Left lung (tissue), 10 donors: ENCODE measurements around the gene LRRC14B. TPM values are rescaled to one million over a fixed set of nuclear protein-coding genes. Genes with fewer than 3 reads are reported as not detected.

ENCODE experiments used
- ATAC-seq: fragments of 200-7000 bp; cut with Tn5 transposase; one replicate; pipeline ENCODE4 v1.9.1; 2020; ENCODE audit warnings: moderate library complexity
- DNase-seq, 4 donors: peaks; one replicate each; pipeline ENCODE4 v3.0.0-alpha.2; 2013 to 2020
- H3K27ac ChIP-seq, 2 donors: fragments of 200-600 bp; sonication (generic) in 1 of 2; one replicate each; pipeline versions ENCODE4 v1.5.0 to v1.8.0; 2020 to 2021
- H3K27me3 ChIP-seq, 2 donors: fragments of 200-600 bp; sonication (generic) in 1 of 2; one replicate each; pipeline versions ENCODE4 v1.5.0 to v1.8.0; 2020 to 2021
- H3K36me3 ChIP-seq, 2 donors: fragments of 200-600 bp; sonication (generic) in 1 of 2; one replicate each; pipeline versions ENCODE4 v1.5.0 to v1.8.0; 2020 to 2021
- H3K4me1 ChIP-seq, 2 donors: fragments of 200-600 bp; one replicate each; pipeline ENCODE4 v1.8.0; 2021
- H3K4me3 ChIP-seq, 2 donors: fragments of 200-600 bp; sonication (generic) in 1 of 2; one replicate each; pipeline versions ENCODE4 v1.5.0 to v1.8.0; 2020 to 2021; ENCODE audit warnings: mild to moderate bottlenecking in 1 of 2
- H3K9me3 ChIP-seq, 2 donors: fragments of 200-600 bp; sonication (generic) in 1 of 2; one replicate each; pipeline versions ENCODE4 v1.5.0 to v1.8.0; 2020 to 2021
- CTCF ChIP-seq, 2 donors: fragments of 200-600 bp; sonication (generic) in 1 of 2; IDR thresholded peaks; one replicate each; pipeline versions ENCODE4 v1.5.0 to v1.8.0; 2021; ENCODE audit warnings: antibody characterized with exemption in 2 of 2
- intact Hi-C, 2 donors: fragments of 100-400 bp; cut with DNase I; formaldehyde crosslinking; loops; one replicate each; pipeline versions ENCODE4 v1.11.2 to v1.14.2; 2022
- polyA plus RNA-seq, 6 donors: library from polyadenylated mRNA; unstranded; fragments of 120-200 nt; gene quantifications; one replicate each; pipeline ENCODE4 v1.2.1, GENCODE V29; 2013; ENCODE audit not compliant: insufficient read length in 6 of 6
- total RNA-seq, 2 donors: library from RNA; stranded (reverse); fragmentation: NEBNext Ultra II Directional; extraction: Animal tissue kit (Norgen Biotek cat#: 25700); gene quantifications; one replicate each; pipeline ENCODE4 v1.2.1, GENCODE V29; 2021
- donor health status: DM: no; HTN: yes; CAD: no.
- donor health status: DM: no; HTN: no; CAD: no.

The LRRC14B gene
- total and polyA plus RNA-seq, 8 donors: 0.08 to 0.14 (median 0.11) TPM; not detected in 3

- H3K27ac ChIP-seq: no peak overlapping the region
- no peak for TF ChIP-seq CTCF (IDR thresholded peaks at IDR 0.05)
- H3K4me3 ChIP-seq: no peak overlapping the region
- H3K9me3 ChIP-seq: peaks cover 0 to 17% of the 10 kb centered on the region in 2 donors
- no peak for ATAC-seq
- H3K36me3 ChIP-seq: no peaks in the 10 kb centered on the region
- no peak for DNase-seq
- no peaks in the 10 kb centered on the region for H3K4me1 ChIP-seq
- intact Hi-C loops: no loop called here
- no peaks in the 10 kb centered on the region for H3K27me3 ChIP-seq
Observed at GRCh38 chr5:152077-152476, 39.2 kb upstream of the LRRC14B start.

- no peak overlapping the region for H3K4me3 ChIP-seq
- H3K27ac ChIP-seq: no peak overlapping the region
- no peaks in the 10 kb centered on the region for H3K27me3 ChIP-seq
- no peak for TF ChIP-seq CTCF (IDR thresholded peaks at IDR 0.05)
- H3K36me3 ChIP-seq: no peaks in the 10 kb centered on the region
- peaks cover 0 to 5% of the 10 kb centered on the region in 2 donors for H3K9me3 ChIP-seq
- DNase-seq (no peak), ATAC-seq (no peak)
- intact Hi-C loops: no loop called here
- no peaks in the 10 kb centered on the region for H3K4me1 ChIP-seq
Observed at GRCh38 chr5:153256-153655, 38.0 kb upstream of the LRRC14B start.

GRCh38 chr5:154236-154635, 37.1 kb upstream of the LRRC14B start:
- Histone ChIP-seq H3K4me3 (no peak overlapping the region), H3K36me3 (no peaks in the 10 kb centered on the region), H3K27ac (no peak overlapping the region), H3K27me3 (peaks cover 0 to 7% of the 10 kb centered on the region in 2 donors), H3K9me3 (no peaks in the 10 kb centered on the region), H3K4me1 (no peaks in the 10 kb centered on the region)
- TF ChIP-seq CTCF (IDR thresholded peaks at IDR 0.05): no peak
- ATAC-seq: no peak
- no peak for DNase-seq
- intact Hi-C loops: no loop called here

GRCh38 chr5:154826-155225, 36.5 kb upstream of the LRRC14B start:
- Histone ChIP-seq H3K36me3 (no peaks in the 10 kb centered on the region), H3K9me3 (no peaks in the 10 kb centered on the region), H3K4me1 (no peaks in the 10 kb centered on the region), H3K27ac (no peak overlapping the region), H3K27me3 (peaks cover 0 to 9% of the 10 kb centered on the region in 2 donors), H3K4me3 (no peak overlapping the region)
- intact Hi-C loops: no loop called here
- ATAC-seq: no peak
- DNase-seq: no peak
- no peak for TF ChIP-seq CTCF (IDR thresholded peaks at IDR 0.05)

GRCh38 chr5:155651-156410, 35.5 kb upstream of the LRRC14B start:
- no peak for TF ChIP-seq CTCF (IDR thresholded peaks at IDR 0.05)
- no peak overlapping the region for H3K4me3 ChIP-seq
- no peaks in the 10 kb centered on the region for H3K9me3 ChIP-seq
- intact Hi-C loops: no loop called here
- no peaks in the 10 kb centered on the region for H3K36me3 ChIP-seq
- peaks cover 0 to 13% of the 10 kb centered on the region in 2 donors for H3K27me3 ChIP-seq
- H3K27ac ChIP-seq: no peak overlapping the region
- no peaks in the 10 kb centered on the region for H3K4me1 ChIP-seq
- DNase-seq (peak in 1 of 4 donors; percentile 70), ATAC-seq (no peak)
